ENCODE results near the gene ADD3.

- TF ChIP-seq CTCF (IDR thresholded peaks at IDR 0.05) (no peak), POLR2A (IDR thresholded peaks at IDR 0.05) (no peak)
Observed at GRCh38 chr10:109982123-109982522, 25.7 kb upstream of the ADD3 start.
